CD4-positive, alpha-beta T cell (primary cell): ENCODE measurements around the gene TMEM132D. TPM values are rescaled to one million over a fixed set of nuclear protein-coding genes. Genes with fewer than 3 reads are reported as not detected.

Source experiments
- ATAC-seq: fragments of 200-7000 bp; cut with Tn5 transposase; one replicate; pipeline ENCODE4 v1.10.0; 2022; ENCODE audit warnings: mild to moderate bottlenecking; ENCODE audit not compliant: poor library complexity
- CTCF ChIA-PET: fragments of 350-600 bp; sonication (Branson Sonifier 250); formaldehyde crosslinking; loops from one replicate; lab custom pipeline; 2021; ENCODE audit warnings: antibody characterized with exemption, inconsistent platforms; lab: Charles Lee
- POLR2A ChIA-PET: fragments of 350-600 bp; sonication (Branson Sonifier 250); formaldehyde crosslinking; loops from one replicate; lab custom pipeline; 2021; ENCODE audit warnings: antibody characterized with exemption, inconsistent platforms; lab: Charles Lee
- DNase-seq, 14 experiments: peaks; one replicate each; pipeline ENCODE4 v3.0.0-alpha.2; 2013 to 2020; ENCODE audit warnings: mixed read lengths in 2 of 14
- H3K27ac ChIP-seq, 2 donors: one replicate each; pipeline versions ENCODE4 v1.5.1 to v1.7.0; 2013; ENCODE audit warnings: low read length in 2 of 2, low read depth in 1 of 2, mild to moderate bottlenecking in 1 of 2
- H3K27me3 ChIP-seq, 2 experiments: 1 replicate in 1 of 2; 2 replicates in 1 of 2; pipeline versions ENCODE4 v1.6.1 to v1.7.0; 2013; ENCODE audit warnings: low read length in 2 of 2, control low read depth in 1 of 2, mild to moderate bottlenecking in 1 of 2, moderate library complexity in 1 of 2; ENCODE audit not compliant: insufficient read depth in 2 of 2, control insufficient read depth in 1 of 2
- H3K36me3 ChIP-seq: one replicate; pipeline ENCODE4 v1.6.1; 2013; ENCODE audit warnings: low read length, control low read depth; ENCODE audit not compliant: insufficient read depth
- H3K4me1 ChIP-seq: one replicate; pipeline ENCODE4 v1.6.1; 2013; ENCODE audit warnings: low read length, control low read depth; ENCODE audit not compliant: insufficient read depth
- H3K4me3 ChIP-seq: one replicate; pipeline ENCODE4 v1.5.1; 2013; ENCODE audit warnings: mild to moderate bottlenecking, low read length, moderate library complexity
- H3K9me3 ChIP-seq, 2 experiments: 1 replicate in 1 of 2; 2 replicates in 1 of 2; pipeline versions ENCODE4 v1.6.1 to v1.7.0; 2013; ENCODE audit warnings: low read length in 2 of 2, mild to moderate bottlenecking in 2 of 2, control low read depth in 1 of 2, moderate library complexity in 1 of 2; ENCODE audit not compliant: control insufficient read depth in 1 of 2, insufficient read depth in 1 of 2
- H3K27ac Mint-ChIP-seq: one replicate; pipeline ENCODE4 v1.8.0; 2020; ENCODE audit warnings: mixed read lengths
- H3K27me3 Mint-ChIP-seq: one replicate; pipeline ENCODE4 v1.8.0; 2021; ENCODE audit warnings: mixed read lengths
- H3K36me3 Mint-ChIP-seq: one replicate; pipeline ENCODE4 v1.8.0; 2021; ENCODE audit warnings: low read depth, mixed read lengths
- H3K4me1 Mint-ChIP-seq: one replicate; pipeline ENCODE4 v1.8.0; 2021; ENCODE audit warnings: low read depth, mixed read lengths
- H3K4me3 Mint-ChIP-seq: one replicate; pipeline ENCODE4 v1.8.0; 2020; ENCODE audit warnings: mild to moderate bottlenecking, mixed read lengths
- H3K9me3 Mint-ChIP-seq: one replicate; pipeline ENCODE4 v1.8.0; 2020; ENCODE audit warnings: mixed read lengths
- CTCF ChIP-seq: fragments of 200-600 bp; IDR thresholded peaks from one replicate; pipeline ENCODE4 v1.8.0; 2022; ENCODE audit warnings: antibody characterized with exemption, mild to moderate bottlenecking
- intact Hi-C, 2 experiments: fragments of 100-400 bp; cut with DNase I in 1 of 2; cut with micrococcal nuclease in 1 of 2; formaldehyde crosslinking; loops; one replicate each; pipeline versions ENCODE4 v1.15.1 to v1.9.0; 2023 to 2025; cut with DNase I, micrococcal nuclease
- total RNA-seq, 174 experiments: library from RNA in 2 of 174; stranded (reverse) in 2 of 174; gene quantifications; one replicate each; pipeline ENCODE4 v1.2.3 and lab custom pipeline; 2021 to 2026

TMEM132D gene
- total RNA-seq, 2 experiments from 2014 or later, result not detected

GRCh38 chr12:129372876-129373275 is 530.9 kb downstream of the TMEM132D start:
- Mint-ChIP-seq H3K4me3 (no peak overlapping the region), H3K9me3 (peaks cover 6% of the 10 kb centered on the region), H3K36me3 (no peaks in the 10 kb centered on the region), H3K27me3 (no peaks in the 10 kb centered on the region), H3K4me1 (no peaks in the 10 kb centered on the region), H3K27ac (no peak overlapping the region)
- CTCF ChIA-PET, result no interaction called here
- H3K27me3 ChIP-seq, result no peaks in the 10 kb centered on the region
- DNase-seq (no peak), ATAC-seq (no peak)
- H3K4me3 ChIP-seq, result no peak overlapping the region
- H3K9me3 ChIP-seq, result peaks cover 0 to 10% of the 10 kb centered on the region in 2 experiments
- H3K27ac ChIP-seq, result no peak overlapping the region
- POLR2A ChIA-PET, result no interaction called here
- no peak for TF ChIP-seq CTCF
- H3K36me3 ChIP-seq, result no peaks in the 10 kb centered on the region
- H3K4me1 ChIP-seq, result no peaks in the 10 kb centered on the region
- intact Hi-C loops, result no loop called here

GRCh38 chr12:129372348-129372747 is 531.5 kb downstream of the TMEM132D start:
- H3K4me1 Mint-ChIP-seq, result no peaks in the 10 kb centered on the region
- ATAC-seq, result no peak
- no peaks in the 10 kb centered on the region for H3K27me3 ChIP-seq
- peaks cover 6% of the 10 kb centered on the region for H3K9me3 Mint-ChIP-seq
- no peak overlapping the region for H3K27ac Mint-ChIP-seq
- no peak overlapping the region for H3K4me3 ChIP-seq
- H3K27ac ChIP-seq, result no peak overlapping the region
- H3K36me3 Mint-ChIP-seq, result no peaks in the 10 kb centered on the region
- ChIA-PET POLR2A (no interaction called here), CTCF (no interaction called here)
- no peak for TF ChIP-seq CTCF
- H3K9me3 ChIP-seq, result peaks cover 0 to 10% of the 10 kb centered on the region in 2 experiments
- no peak overlapping the region for H3K4me3 Mint-ChIP-seq
- H3K27me3 Mint-ChIP-seq, result no peaks in the 10 kb centered on the region
- intact Hi-C loops, result no loop called here
- DNase-seq, result no peak
- no peaks in the 10 kb centered on the region for H3K36me3 ChIP-seq
- H3K4me1 ChIP-seq, result no peaks in the 10 kb centered on the region

- Histone ChIP-seq H3K27me3 (no peaks in the 10 kb centered on the region), H3K4me3 (no peak overlapping the region), H3K27ac (no peak overlapping the region), H3K4me1 (no peaks in the 10 kb centered on the region), H3K9me3 (peaks cover 0 to 17% of the 10 kb centered on the region in 2 experiments), H3K36me3 (no peaks in the 10 kb centered on the region)
- no peak for ATAC-seq
- Mint-ChIP-seq H3K4me3 (no peak overlapping the region), H3K9me3 (peaks cover 5% of the 10 kb centered on the region), H3K27me3 (no peaks in the 10 kb centered on the region), H3K36me3 (no peaks in the 10 kb centered on the region), H3K27ac (no peak overlapping the region), H3K4me1 (no peaks in the 10 kb centered on the region)
- intact Hi-C loops, result no loop called here
- ChIA-PET POLR2A (no interaction called here), CTCF (no interaction called here)
- no peak for TF ChIP-seq CTCF
- DNase-seq, result no peak
These were observed 532.6 kb downstream of the TMEM132D start for GRCh38 chr12:129371268-129371667.
